HepG2 (cell line): ENCODE data around the gene SKI. TPM values are rescaled to one million over a fixed set of nuclear protein-coding genes. Genes with fewer than 3 reads are reported as not detected.
A peak's percentile ranks its signal among the peaks of the same experiment; 100 is the strongest.

Experiments
- AHDC1 ChIP-seq: sonication (generic); formaldehyde crosslinking; IDR thresholded peaks from 2 replicates; pipeline ENCODE4 v1.5.1; 2020; ENCODE audit warnings: mild to moderate bottlenecking, missing genetic modification reagents, borderline replicate concordance
- CTCF ChIP-seq: sonication (generic); formaldehyde crosslinking; IDR thresholded peaks from 2 replicates; pipeline ENCODE4 v1.5.0; 2020; ENCODE audit warnings: mild to moderate bottlenecking, missing genetic modification reagents, moderate library complexity
- IKZF1 ChIP-seq: fragments of 450-650 bp; IDR thresholded peaks from 2 replicates; pipeline ENCODE4 v1.7.1; 2016
- NCOA5 ChIP-seq: sonication (generic); formaldehyde crosslinking; IDR thresholded peaks from 2 replicates; pipeline ENCODE4 v1.4.0; 2020; ENCODE audit warnings: missing genetic modification reagents
- PRDM10 ChIP-seq: sonication (generic); formaldehyde crosslinking; IDR thresholded peaks from 2 replicates; pipeline ENCODE4 v1.4.0; 2020; ENCODE audit warnings: low read depth, missing genetic modification reagents
- RBM39 ChIP-seq: fragments of 200-400 bp; formaldehyde crosslinking; IDR thresholded peaks from one replicate; pipeline ENCODE4 v1.6.1; 2018; ENCODE audit warnings: antibody characterized with exemption, mild to moderate bottlenecking, low read depth, low read length; ENCODE audit not compliant: poor library complexity, severe bottlenecking
- SMARCC2 ChIP-seq: fragments of 450-650 bp; IDR thresholded peaks from 2 replicates; pipeline ENCODE4 v1.6.1; 2017; ENCODE audit warnings: antibody characterized with exemption, mild to moderate bottlenecking
- TMF1 ChIP-seq: sonication (generic); formaldehyde crosslinking; IDR thresholded peaks from 2 replicates; pipeline ENCODE4 v1.8.1; 2022; ENCODE audit warnings: low read depth, missing genetic modification reagents
- XRCC5 ChIP-seq: fragments of 200-400 bp; formaldehyde crosslinking; optimal IDR thresholded peaks from 2 replicates; pipeline ENCODE3; 2017; ENCODE audit warnings: mild to moderate bottlenecking, low read length
- ZNF225 ChIP-seq: sonication (generic); formaldehyde crosslinking; IDR thresholded peaks from 2 replicates; pipeline ENCODE4 v1.4.0; 2020; ENCODE audit warnings: mild to moderate bottlenecking, missing genetic modification reagents
- ZNF766 ChIP-seq: sonication (generic); formaldehyde crosslinking; IDR thresholded peaks from 2 replicates; pipeline ENCODE4 v1.5.0; 2020; ENCODE audit warnings: missing genetic modification reagents, borderline replicate concordance
- polyA plus RNA-seq, 8 experiments: library from polyadenylated mRNA; depleted of rRNA in 3 of 8; stranded (reverse) in 7 of 8; unstranded in 1 of 8; fragments of >200 nt; fragmentation: Illumina TruSeq in 4 of 8; extraction: Trizol in 4 of 8; gene quantifications; 2 replicates each; pipeline versions ENCODE4 v1.2.1 to v1.2.3, GENCODE V29; 2011 to 2016; ENCODE audit warnings: low read depth in 4 of 8, missing spikeins in 1 of 8, mixed read lengths in 1 of 8; ENCODE audit not compliant: insufficient read depth in 1 of 8
- total RNA-seq, 5 experiments: library from RNA; depleted of rRNA; stranded (reverse); fragments of >200 nt; fragmentation: Illumina TruSeq; extraction: Trizol; gene quantifications; 2 replicates each; pipeline ENCODE4 v1.2.3, GENCODE V29; 2016; ENCODE audit warnings: low read depth in 1 of 5
- TF ChIP-seq, protein P1 (sequence below): sonication (generic); IDR thresholded peaks from 2 replicates; pipeline ENCODE4 v1.6.1; 2016; ENCODE audit warnings: low read depth, borderline replicate concordance
- TF ChIP-seq, protein P2 (sequence below): sonication (generic); formaldehyde crosslinking; conservative IDR thresholded peaks from 2 replicates; pipeline ENCODE4 v1.4.0; 2020; ENCODE audit warnings: mild to moderate bottlenecking, missing genetic modification reagents, moderate library complexity

The SKI gene
- total and polyA plus RNA-seq, 2 of the 13 experiments (the other 11 are each of a cell fraction or from before 2014, with no cell fraction given), result 4.7 to 6.9 TPM

GRCh38 chr1:2232255-2232915, 4.3 kb downstream of the SKI start (continued):
- TF ChIP-seq RBM39 (no peak), ZNF225 (CRISPR knock-in tag) (no peak), PRDM10 (CRISPR knock-in tag) (peak; percentile 67), SMARCC2 (no peak), CTCF (CRISPR knock-in tag) (0 out of 2 replicates have a peak, but pooled peaks have one; percentile 3), ZNF766 (no peak), NCOA5 (CRISPR knock-in tag) (no peak), TMF1 (CRISPR knock-in tag) (no peak), AHDC1 (no peak), XRCC5 (no peak), IKZF1 (no peak)
- TF ChIP-seq, protein P1, sequence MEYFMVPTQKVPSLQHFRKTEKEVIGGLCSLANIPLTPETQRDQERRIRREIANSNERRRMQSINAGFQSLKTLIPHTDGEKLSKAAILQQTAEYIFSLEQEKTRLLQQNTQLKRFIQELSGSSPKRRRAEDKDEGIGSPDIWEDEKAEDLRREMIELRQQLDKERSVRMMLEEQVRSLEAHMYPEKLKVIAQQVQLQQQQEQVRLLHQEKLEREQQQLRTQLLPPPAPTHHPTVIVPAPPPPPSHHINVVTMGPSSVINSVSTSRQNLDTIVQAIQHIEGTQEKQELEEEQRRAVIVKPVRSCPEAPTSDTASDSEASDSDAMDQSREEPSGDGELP, result peak; percentile 59; the same call in 1 of the 2 replicates
- TF ChIP-seq, protein P2, sequence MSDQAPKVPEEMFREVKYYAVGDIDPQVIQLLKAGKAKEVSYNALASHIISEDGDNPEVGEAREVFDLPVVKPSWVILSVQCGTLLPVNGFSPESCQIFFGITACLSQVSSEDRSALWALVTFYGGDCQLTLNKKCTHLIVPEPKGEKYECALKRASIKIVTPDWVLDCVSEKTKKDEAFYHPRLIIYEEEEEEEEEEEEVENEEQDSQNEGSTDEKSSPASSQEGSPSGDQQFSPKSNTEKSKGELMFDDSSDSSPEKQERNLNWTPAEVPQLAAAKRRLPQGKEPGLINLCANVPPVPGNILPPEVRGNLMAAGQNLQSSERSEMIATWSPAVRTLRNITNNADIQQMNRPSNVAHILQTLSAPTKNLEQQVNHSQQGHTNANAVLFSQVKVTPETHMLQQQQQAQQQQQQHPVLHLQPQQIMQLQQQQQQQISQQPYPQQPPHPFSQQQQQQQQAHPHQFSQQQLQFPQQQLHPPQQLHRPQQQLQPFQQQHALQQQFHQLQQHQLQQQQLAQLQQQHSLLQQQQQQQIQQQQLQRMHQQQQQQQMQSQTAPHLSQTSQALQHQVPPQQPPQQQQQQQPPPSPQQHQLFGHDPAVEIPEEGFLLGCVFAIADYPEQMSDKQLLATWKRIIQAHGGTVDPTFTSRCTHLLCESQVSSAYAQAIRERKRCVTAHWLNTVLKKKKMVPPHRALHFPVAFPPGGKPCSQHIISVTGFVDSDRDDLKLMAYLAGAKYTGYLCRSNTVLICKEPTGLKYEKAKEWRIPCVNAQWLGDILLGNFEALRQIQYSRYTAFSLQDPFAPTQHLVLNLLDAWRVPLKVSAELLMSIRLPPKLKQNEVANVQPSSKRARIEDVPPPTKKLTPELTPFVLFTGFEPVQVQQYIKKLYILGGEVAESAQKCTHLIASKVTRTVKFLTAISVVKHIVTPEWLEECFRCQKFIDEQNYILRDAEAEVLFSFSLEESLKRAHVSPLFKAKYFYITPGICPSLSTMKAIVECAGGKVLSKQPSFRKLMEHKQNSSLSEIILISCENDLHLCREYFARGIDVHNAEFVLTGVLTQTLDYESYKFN, result peak; percentile 88
